DMS 273 (cell line): ENCODE results near the gene INPP5A.
"Not testable (repeated sequence)": the region's sequence is repeated elsewhere in the genome, so short reads cannot be mapped to it uniquely, and the experiment has no call there.

ENCODE experiments used
- DNase-seq: peaks from one replicate; lab custom pipeline; 2025; ENCODE audit not compliant: unreplicated experiment; lab: John Stamatoyannopoulos, UW

The INPP5A gene

DNA sequence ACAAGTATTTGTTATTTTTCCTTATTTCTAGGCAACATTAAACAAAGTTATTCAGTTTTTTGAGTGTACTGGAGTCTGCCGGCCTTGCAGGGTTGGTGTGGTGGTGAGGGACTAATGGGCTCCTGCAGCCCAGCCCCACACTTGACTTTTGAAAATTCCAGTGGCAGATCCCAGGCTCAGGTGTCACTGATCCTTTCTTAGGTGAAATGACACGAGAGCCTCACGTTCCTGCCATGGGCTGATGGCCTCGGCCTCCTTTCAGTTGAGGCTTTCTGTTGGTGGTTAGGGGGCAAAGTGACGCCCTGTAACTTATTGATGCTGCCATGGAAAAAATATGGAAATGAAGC lies 130.4 kb downstream of the INPP5A start:
- DNase-seq = no peak

GRCh38 chr10:132669208-132669861 lies 131.7 kb downstream of the INPP5A start:
- no peak for DNase-seq

DNA sequence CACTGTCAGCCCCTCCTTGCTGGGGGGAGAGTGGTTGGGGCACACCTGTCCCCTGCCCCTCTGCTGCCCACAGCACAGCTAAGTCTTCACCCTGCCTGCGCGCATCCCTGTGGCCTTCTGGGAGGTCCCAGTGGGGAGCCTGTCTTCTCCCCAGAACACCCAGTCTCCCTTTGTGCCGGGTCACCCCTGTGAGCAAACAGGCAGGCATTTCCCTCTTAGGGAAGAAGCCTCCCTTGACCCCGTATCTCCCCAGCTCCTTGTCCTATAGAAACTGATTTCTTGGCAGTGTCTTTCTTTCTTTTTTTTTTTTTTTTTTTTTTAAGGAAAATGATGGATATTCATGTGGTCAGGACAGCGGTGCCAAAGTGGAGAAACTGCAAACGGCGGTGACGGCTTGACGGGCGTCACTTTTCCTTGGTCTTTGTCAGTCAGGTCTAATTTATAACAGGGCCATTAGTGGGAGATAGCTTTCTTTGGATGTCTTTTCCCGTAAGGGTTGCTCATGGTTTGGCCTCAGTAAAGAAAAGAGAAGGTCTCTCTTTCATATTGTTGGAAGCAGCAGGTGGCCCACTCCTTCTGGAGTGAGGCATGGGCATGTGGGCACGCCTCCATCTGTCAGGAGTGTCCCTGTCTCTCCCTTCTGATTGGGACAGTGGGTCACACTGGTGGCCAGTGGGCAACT lies 133.1 kb downstream of the INPP5A start:
- no peak for DNase-seq

- no peak for DNase-seq
Measured at GRCh38 chr10:132671228-132672154, 133.9 kb downstream of the INPP5A start.

- not testable (repeated sequence) for DNase-seq
Measured at GRCh38 chr10:132673746-132674145, 136.2 kb downstream of the INPP5A start.

DNA sequence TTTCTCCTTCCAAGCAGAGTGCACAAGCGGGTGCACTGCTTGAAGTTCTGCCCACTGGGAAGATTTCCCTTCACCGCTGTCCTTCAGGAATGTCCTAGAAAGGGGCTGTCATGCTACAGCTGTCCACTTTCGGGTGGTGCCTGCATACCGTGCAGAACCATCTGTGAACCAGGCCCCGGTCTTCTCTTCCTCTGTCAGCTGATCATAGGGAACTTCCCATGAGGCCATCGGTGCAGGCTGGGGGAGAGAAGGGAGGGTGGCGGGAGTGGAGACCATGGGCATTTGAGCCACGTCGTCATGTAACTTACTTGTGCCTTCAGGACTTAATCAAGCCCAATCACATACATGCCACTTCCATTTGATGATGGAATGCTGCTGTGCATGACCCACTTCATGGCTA lies 136.7 kb downstream of the INPP5A start:
- no peak for DNase-seq

DNA sequence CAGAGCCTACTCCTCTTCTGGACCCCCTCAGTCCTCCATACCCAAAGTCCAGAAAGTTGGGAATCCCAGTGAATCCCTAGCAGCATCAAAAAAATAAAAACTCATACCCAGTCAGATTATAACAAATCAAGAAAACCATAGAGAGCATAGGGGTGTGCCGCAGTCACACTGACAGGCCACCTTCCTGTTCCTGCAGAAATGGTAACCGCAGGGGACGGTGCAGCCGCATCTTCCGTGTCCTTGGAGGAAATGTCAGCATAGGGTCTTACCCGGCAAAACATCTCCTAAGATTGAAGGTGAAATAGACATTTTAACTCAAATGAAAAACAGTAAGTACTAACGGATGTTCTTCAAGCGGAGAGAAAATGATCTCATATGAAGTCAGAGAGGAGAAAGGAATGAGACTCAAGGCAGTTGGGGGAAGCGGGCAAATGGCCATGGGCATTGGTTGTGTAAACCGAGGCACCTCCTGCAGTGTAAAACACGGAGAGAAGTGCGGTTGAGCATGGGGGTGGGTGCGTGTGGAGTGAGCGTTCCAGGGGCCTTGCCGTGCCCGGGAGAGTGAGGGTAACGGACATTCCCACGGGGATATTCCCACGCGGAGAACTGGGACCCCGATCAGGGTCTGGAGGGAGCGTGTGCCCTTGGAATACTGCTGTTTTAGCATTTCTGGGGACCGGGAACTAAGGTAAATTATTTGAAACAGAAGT lies 137.6 kb downstream of the INPP5A start:
- no peak for DNase-seq

DNA sequence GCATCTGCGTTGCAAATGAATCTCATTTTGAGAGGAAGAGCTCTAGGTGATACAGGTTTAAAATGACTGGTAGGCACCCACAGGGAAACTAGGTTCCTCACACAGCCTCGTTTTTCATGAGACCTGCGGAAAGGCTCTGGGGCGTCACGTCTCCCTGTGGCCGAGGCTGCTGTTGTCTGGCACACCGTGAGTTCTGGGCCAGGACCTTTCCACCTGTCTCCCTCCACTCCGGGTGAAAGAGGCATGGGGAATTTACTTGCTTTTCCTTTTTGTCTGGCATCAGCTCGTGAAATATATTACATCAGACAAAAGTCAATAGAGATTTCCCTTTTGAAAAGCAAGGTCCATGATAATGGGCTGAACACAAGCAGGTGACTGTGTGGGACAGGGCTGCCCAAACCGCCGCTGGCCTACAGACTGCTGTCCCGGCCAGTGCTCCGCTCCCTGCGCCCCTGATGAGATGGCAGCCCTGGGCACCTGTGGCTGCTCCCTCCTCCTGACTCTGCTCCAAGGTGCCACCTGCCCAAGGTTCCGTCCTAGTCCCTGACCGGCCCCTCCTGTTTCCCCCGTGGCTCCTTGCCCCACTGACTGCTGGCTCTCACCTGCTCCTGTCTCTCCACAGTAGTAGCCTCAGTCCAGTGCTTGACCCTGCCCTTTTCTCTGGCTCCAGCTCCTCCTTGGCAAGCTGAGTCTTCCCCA lies 138.8 kb downstream of the INPP5A start:
- no peak for DNase-seq

GRCh38 chr10:132677096-132677472 lies 139.5 kb downstream of the INPP5A start:
- no peak for DNase-seq

- DNase-seq = no peak
Measured at GRCh38 chr10:132677473-132678227, 140.1 kb downstream of the INPP5A start.

GRCh38 chr10:132678436-132679216 lies 141.0 kb downstream of the INPP5A start:
- DNase-seq = no peak

- no peak for DNase-seq
Measured at GRCh38 chr10:132679217-132679595, 141.6 kb downstream of the INPP5A start.

- no peak for DNase-seq
Measured at GRCh38 chr10:132679640-132680039, 142.1 kb downstream of the INPP5A start.

DNA sequence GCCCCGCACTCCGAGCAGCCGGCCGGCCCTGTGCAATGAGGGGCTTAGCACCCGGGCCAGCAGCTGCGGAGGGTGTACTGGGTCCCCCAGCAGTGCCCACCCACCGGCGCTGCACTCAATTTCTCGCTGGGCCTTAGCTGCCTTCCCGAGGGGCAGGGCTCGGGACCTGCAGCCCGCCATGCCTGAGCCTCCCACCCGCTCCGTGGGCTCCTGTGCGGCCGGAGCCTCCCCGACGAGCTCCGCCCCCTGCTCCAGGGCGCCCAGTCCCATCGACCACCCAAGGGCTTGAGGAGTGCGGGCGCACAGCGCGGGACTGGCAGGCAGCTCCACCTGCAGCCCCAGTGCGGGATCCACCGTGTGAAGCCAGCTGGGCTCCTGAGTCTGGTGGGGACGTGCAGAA lies 143.2 kb downstream of the INPP5A start:
- not testable (repeated sequence) for DNase-seq

DNA sequence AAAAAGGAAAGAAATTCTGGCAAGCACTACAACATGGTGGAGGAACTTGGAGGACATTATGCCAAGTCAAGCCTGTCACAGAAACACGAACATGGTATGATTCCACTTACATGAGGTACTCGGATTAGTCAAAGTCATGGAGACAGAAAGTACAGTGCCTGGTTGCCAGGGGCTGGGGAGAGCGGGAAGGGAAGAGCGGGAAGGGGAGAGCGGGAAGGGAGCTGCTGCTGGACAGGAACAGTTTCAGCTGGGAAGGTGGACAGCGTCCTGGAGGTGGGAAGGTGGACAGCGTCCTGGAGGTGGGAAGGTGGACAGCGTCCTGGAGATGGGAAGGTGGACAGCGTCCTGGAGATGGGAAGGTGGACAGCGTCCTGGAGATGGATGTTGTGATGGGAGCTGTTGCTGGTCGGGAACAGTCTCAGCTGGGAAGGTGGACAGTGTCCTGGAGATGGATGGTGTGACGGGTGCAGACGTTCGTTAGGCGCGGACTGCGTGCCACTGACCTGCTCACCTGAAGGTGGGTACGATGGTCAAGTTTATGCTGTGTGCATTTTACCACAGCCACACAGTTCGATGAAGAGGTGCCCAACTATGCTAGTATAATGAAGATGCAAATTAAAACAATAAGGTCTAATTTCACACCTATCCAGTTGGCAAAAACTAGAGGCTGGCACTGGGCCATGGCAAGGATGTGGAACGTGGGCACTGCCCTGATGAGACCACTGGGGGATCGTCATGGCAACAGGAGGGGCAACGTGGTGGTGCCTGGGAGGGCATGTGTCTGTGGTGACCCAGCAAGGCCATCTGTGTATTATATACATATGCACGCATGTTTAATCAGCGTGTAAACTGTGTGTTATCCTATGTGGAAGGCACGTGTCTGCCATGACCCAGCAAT lies 144.5 kb downstream of the INPP5A start:
- no peak for DNase-seq

DNA sequence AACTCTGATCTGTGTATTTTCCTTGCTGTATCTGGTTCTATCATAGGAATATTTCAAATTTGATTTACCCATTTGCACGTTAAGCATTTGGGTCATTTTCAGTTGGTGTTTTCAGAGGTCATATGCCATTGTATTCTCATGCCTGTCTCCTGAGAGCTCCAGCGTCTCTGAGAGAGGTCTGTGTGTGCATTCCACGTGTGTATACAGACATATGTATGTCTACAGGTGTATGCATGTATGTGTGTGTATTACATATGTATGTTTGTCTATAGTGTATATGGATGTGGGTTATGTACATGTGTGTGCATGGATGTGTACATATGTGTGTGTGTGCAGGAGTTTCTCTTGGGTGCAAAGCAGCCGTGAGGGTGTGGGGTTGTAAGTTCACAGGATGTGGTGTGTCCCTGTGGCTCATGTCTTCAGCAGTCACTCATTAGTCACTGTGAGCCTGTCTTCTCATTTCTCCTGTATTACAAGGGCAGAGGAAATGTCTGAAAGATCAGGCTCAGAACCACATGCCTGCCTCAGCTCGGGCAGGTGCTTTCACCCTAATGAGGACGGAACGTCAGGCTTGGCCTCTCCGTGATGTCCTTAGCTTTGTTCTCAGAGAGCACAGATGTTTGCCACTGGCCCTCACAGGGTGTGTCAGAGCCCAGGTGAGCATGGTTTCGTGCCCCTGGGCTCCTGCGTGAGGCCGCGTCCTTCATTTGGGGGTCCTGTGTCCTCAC lies 146.7 kb downstream of the INPP5A start:
- DNase-seq = no peak

DNA sequence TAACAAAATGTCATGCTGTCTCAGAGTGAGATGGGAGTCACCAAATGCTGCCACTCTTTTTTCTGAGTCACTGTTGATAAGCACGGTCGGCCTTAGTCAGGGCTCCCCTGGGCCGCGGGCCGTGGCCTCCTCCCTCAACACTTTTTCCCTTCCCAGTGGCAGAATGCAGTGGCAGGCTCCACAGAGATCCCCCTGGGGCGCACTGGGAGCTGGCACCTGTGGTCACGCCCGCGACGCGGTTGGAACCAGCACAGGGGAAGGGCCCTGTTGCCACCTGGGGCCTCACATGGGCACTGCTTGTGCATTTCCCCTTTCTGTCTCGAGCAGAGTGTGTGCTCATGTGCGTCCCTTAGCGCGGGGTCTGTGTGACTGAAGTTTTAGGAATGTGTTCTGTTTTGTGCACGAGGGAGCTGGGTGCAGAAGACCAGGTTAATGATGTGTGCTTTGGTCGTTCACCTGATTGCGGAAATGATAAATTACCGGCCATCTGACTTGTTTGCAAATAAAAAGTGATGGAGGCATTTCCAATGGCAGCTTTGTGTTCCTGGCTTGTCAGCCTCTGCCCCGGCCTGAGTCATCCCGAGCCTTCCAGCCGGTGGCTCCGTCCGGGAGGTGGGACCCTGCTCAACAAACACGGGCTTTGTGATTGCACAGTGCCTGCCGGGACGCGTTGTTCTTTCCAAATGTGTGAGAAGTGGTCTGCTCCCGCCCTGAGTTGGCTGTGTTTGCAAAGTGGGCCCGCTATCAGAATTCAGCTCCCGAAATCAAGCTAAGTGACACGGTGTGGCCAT lies 147.7 kb downstream of the INPP5A start:
- no peak for DNase-seq
